ENCODE results near the gene DCC. TPM values are rescaled to one million over a fixed set of nuclear protein-coding genes. Genes with fewer than 3 reads are reported as not detected.

The DCC gene
- total and polyA plus RNA-seq, 2 donors (not counting 1 experiment from before 2014, with no cell fraction given), result not detected

DNA sequence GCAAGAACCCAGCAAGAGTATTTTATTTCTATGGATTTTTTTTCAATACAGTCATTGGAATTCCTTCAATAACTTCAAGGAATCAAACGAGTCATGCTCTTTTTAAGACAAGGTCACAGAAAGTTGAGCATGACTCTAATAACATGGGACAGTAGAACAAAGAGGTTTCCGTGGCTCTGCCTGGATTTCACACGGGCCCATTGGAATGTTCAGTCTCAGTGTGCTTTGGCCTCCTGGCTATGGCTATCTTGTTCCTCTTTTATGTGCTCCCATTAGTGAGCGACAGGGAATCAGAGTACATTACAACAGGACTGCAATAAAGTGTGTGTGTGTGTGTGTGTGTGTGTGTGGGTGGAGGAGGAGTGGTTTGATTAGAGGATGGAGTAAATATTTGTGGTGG is 312.4 kb downstream of the DCC start:
- no peaks in the 10 kb centered on the region for H3K9me3 Mint-ChIP-seq (ENCODE audit: insufficient read depth)
- TF ChIP-seq CTCF (IDR thresholded peaks at IDR 0.05) (no peak), EZH2 (IDR thresholded peaks at IDR 0.05; ENCODE audit: borderline replicate concordance, insufficient read depth, low read depth, low read length, poor library complexity, severe bottlenecking) (no peak)
- Histone ChIP-seq H4K20me1 (ENCODE audit: control insufficient read depth, insufficient read depth, low read length, poor library complexity, severe bottlenecking) (no peaks in the 10 kb centered on the region), H3K27ac (ENCODE audit: low read length in 2 of 2) (no peak overlapping the region), H3K9ac (ENCODE audit: low read length) (no peak overlapping the region), H3K9me3 (ENCODE audit: control extremely low read depth in 1 of 3, control insufficient read depth in 2 of 3, insufficient read depth in 1 of 3, low read length in 2 of 3) (no peaks in the 10 kb centered on the region), H3K4me1 (ENCODE audit: control insufficient read depth in 2 of 2, insufficient read depth in 2 of 2, low read length in 2 of 2) (no peaks in the 10 kb centered on the region), H3K79me2 (ENCODE audit: control insufficient read depth, insufficient read depth, low read length) (no peaks in the 10 kb centered on the region), H3K36me3 (replicated peaks in 1 of 2; ENCODE audit: control extremely low read depth in 1 of 2, control insufficient read depth in 1 of 2, extremely low read depth in 1 of 2, insufficient read depth in 2 of 2, low read length in 1 of 2) (no peaks in the 10 kb centered on the region), H3K27me3 (replicated peaks in 1 of 4; ENCODE audit: control extremely low read depth in 1 of 4, control insufficient read depth in 3 of 4, insufficient read depth in 4 of 4, low read length in 3 of 4) (no peaks in the 10 kb centered on the region), H2AFZ (ENCODE audit: insufficient read depth, low read depth, low read length, poor library complexity, severe bottlenecking) (no peak overlapping the region), H3K4me3 (ENCODE audit: control extremely low read depth in 1 of 5, extremely low read depth in 1 of 5, insufficient read depth in 1 of 5, low read depth in 2 of 5, low read length in 4 of 5) (no peak overlapping the region), H3K4me2 (replicated peaks; ENCODE audit: low read depth, low read length, poor library complexity, severe bottlenecking) (no peak overlapping the region)
- no peaks in the 10 kb centered on the region for H3K4me1 Mint-ChIP-seq
- POLR2A ChIA-PET, result no interaction called here
- H3K27ac Mint-ChIP-seq, result no peak overlapping the region
- no peaks in the 10 kb centered on the region for H3K27me3 Mint-ChIP-seq
- no peak overlapping the region for H3K4me3 Mint-ChIP-seq
- intact Hi-C loops (cut with micrococcal nuclease), result no loop called here
- 83% methylated on average over 2 of the region's 4 CpGs for WGBS (ENCODE audit: insufficient coverage)
- ATAC-seq (ENCODE audit: low read depth) (no peak), DNase-seq (no peak)
- CTCF ChIA-PET, result no interaction called here

DNA sequence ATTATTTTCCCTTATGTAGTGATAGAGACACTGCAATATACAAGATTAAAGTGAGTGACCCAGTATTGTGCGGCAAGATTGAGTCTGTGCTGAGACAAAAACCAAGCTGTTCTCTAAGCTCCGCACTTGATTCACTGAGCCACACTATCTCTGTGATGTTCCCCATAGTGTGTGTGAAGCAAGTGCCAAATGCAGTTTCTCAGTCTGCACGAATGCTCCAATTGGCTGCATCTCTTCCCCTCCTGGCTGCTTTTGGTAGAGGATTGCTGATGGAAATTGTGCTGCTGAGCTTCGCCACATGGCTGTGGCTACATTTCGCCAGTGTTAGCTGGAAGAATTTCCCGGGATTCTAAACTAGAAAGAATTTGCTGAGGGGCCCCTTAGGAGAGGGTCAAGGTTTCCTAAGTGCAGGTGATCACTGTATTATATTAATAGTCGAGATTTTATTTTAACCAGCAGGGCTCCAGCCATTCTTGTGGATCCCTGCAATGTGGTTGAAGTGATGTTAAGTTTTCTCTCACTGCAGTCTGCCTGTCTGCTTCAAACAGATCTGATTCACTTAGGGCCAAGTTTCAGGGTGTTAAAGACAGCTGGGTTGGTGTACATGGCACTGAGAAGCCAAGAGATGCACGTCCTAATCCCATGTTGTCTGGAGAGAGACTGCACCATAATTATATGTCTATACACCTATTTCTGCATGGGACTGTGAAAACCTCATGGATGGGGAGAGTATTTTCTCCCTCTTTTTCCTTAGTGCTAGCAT is 317.2 kb downstream of the DCC start:
- H3K4me3 ChIP-seq (ENCODE audit: control extremely low read depth in 1 of 5, extremely low read depth in 1 of 5, insufficient read depth in 1 of 5, low read depth in 2 of 5, low read length in 4 of 5), result no peak overlapping the region
- no peak overlapping the region for H3K27ac Mint-ChIP-seq
- H3K79me2 ChIP-seq (ENCODE audit: control insufficient read depth, insufficient read depth, low read length), result no peaks in the 10 kb centered on the region
- no peaks in the 10 kb centered on the region for H4K20me1 ChIP-seq (ENCODE audit: control insufficient read depth, insufficient read depth, low read length, poor library complexity, severe bottlenecking)
- H3K4me2 ChIP-seq (replicated peaks; ENCODE audit: low read depth, low read length, poor library complexity, severe bottlenecking), result no peak overlapping the region
- no peak overlapping the region for H2AFZ ChIP-seq (ENCODE audit: insufficient read depth, low read depth, low read length, poor library complexity, severe bottlenecking)
- H3K4me1 ChIP-seq (ENCODE audit: control insufficient read depth in 2 of 2, insufficient read depth in 2 of 2, low read length in 2 of 2), result no peaks in the 10 kb centered on the region
- DNase-seq (no peak), ATAC-seq (ENCODE audit: low read depth) (no peak)
- H3K4me1 Mint-ChIP-seq, result no peaks in the 10 kb centered on the region
- ChIA-PET POLR2A (no interaction called here), CTCF (no interaction called here)
- no peak for TF ChIP-seq EZH2 (IDR thresholded peaks at IDR 0.05; ENCODE audit: borderline replicate concordance, insufficient read depth, low read depth, low read length, poor library complexity, severe bottlenecking)
- TF ChIP-seq CTCF (IDR thresholded peaks at IDR 0.05), result no peak
- intact Hi-C loops (cut with micrococcal nuclease), result no loop called here
- no peak overlapping the region for H3K4me3 Mint-ChIP-seq
- no peaks in the 10 kb centered on the region for H3K27me3 Mint-ChIP-seq
- 82% methylated on average over 4 of the region's 8 CpGs for WGBS (ENCODE audit: insufficient coverage)
- H3K36me3 ChIP-seq (replicated peaks in 1 of 2; ENCODE audit: control extremely low read depth in 1 of 2, control insufficient read depth in 1 of 2, extremely low read depth in 1 of 2, insufficient read depth in 2 of 2, low read length in 1 of 2), result no peaks in the 10 kb centered on the region
- H3K9me3 Mint-ChIP-seq (ENCODE audit: insufficient read depth), result no peaks in the 10 kb centered on the region
- H3K9ac ChIP-seq (ENCODE audit: low read length), result no peak overlapping the region
- no peak overlapping the region for H3K27ac ChIP-seq (ENCODE audit: low read length in 2 of 2)
- H3K9me3 ChIP-seq (ENCODE audit: control extremely low read depth in 1 of 3, control insufficient read depth in 2 of 3, insufficient read depth in 1 of 3, low read length in 2 of 3), result no peaks in the 10 kb centered on the region
- H3K27me3 ChIP-seq (replicated peaks in 1 of 4; ENCODE audit: control extremely low read depth in 1 of 4, control insufficient read depth in 3 of 4, insufficient read depth in 4 of 4, low read length in 3 of 4), result no peaks in the 10 kb centered on the region

Data from B cell (primary cell).